ENCODE results near the gene PLEKHA4.
"Not testable (repeated sequence)": the region's sequence is repeated elsewhere in the genome, so short reads cannot be mapped to it uniquely, and the experiment has no call there.

The PLEKHA4 gene

DNA sequence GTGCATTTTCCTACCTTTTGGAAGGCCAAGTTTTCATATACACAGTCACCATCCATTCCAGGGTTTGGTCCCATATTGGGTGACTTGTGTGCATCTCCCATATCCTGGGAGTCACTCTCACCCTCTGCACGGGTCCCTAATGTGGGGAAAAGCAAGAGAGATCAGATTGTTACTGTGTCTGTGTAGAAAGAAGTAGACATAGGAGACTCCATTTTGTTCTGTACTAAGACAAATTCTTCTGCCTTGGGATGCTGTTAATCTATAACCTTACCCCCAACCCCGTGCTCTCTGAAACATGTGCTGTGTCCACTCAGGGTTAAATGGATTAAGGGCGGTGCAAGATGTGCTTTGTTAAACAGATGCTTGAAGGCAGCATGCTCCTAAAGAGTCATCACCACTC lies 21.1 kb upstream of the PLEKHA4 start:
- not testable (repeated sequence) for DNase-seq (ENCODE audit: low spot score)

GRCh38 chr19:48887861-48888612 lies 19.6 kb upstream of the PLEKHA4 start:
- DNase-seq (ENCODE audit: low spot score), result no peak

DNA sequence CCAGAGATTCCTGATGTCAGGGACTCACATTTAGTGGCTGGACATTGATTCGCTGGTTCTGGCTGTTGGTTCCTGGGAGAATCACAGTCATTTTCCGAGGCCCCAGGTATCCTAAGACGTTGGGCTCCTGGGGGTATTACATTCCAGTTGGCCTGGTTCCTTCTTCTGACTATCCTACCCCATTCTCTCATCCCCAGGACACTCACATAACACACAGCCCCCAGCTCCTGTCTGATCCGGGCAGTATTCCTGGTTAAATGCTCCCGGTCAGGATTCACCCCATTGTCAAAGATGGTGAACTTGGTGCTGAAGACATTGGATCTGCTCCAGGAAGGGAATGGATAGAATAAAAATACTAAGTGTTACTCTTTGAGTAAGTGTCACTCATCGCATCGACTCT lies 15.3 kb upstream of the PLEKHA4 start:
- no peak for DNase-seq (ENCODE audit: low spot score)

DNA sequence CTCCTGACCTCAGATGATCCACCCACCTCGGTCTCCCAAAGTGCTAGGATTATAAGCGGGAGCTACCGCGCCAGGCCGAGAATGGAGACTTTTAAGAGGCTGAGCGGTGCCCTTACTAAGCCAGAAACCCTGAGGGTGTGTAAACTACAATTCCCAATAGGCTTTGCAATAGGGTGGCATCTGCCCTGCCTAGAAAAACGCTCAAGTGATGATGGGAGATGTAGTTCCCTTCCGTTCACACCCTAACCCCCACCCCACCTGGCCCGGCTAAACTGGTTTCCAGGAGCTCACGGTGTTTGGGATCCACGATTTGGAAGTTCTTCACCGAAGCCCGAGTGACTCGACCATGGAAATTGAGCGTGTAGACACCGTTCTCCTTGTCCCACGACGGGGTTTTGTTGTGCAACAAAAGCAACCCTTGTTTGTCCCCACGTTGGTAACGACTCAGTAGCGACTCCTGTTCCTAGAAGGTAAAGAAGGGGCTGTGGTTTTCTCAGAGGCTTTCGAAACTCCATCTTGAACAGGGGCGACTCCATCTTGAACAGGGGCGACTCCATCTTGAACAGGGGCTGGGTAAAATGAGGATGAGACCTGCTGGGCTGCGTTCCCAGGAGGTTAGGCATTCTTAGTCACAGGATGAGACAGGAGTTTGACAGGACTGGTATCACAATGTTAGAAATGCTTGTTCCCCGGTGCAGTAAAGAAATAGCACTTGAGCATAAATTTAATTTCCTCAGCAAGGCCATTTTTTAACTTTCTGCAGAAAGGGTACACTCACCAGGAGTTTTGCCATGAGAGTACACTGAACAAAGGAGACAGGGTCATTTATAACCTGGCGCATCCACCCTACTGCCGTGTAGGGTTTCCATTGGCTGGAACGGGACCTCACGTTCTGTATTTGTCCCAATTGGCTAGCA lies 13.6 kb upstream of the PLEKHA4 start:
- DNase-seq (ENCODE audit: low spot score), result no peak

DNA sequence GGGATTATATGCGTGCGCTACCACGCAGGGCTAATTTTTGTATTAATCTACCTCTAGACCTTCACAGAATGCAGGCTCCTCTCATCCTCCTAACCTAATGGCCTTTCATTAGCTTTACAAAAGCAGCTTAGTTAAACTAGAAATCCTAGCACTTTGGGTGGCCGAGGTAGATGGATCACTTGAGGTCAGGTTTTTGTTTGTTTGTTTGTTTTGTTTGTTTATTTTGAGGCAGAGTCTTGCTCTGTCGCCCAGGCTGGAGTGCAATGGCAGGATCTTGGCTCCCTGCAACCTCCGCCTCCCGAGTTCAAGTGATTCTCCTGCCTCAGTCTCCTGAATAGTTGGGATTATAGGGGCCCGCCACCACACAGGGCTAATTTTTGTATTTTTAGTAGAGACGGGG lies 11.3 kb upstream of the PLEKHA4 start:
- DNase-seq (ENCODE audit: low spot score), result not testable (repeated sequence)

- DNase-seq (ENCODE audit: low spot score), result no peak
Observed at GRCh38 chr19:48879025-48879637, 10.7 kb upstream of the PLEKHA4 start.

- no peak for DNase-seq (ENCODE audit: low spot score)
Observed at GRCh38 chr19:48878196-48879024, 10.0 kb upstream of the PLEKHA4 start.

DNA sequence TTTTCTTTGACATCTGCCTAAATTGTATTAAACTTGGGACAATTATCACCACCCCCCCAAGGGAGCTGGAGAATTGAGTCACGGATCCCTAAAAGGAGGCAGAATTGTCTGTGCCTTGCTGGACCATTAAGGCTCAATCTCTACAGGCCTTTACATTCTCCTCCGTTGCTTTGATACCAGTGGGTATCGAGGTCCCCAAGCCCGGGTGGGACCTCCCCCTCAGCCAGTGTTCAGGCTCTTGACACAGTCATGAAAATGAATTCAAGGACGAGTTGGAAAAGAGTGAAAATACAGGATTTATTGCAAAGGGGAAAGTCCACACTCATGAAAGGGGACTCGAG lies 9.4 kb upstream of the PLEKHA4 start:
- no peak for DNase-seq (ENCODE audit: low spot score)

- DNase-seq (ENCODE audit: low spot score), result not testable (repeated sequence)
Observed at GRCh38 chr19:48876043-48876981, 7.9 kb upstream of the PLEKHA4 start.

- no peak for DNase-seq (ENCODE audit: low spot score)
Observed at GRCh38 chr19:48874303-48875135, 6.1 kb upstream of the PLEKHA4 start.

DNA sequence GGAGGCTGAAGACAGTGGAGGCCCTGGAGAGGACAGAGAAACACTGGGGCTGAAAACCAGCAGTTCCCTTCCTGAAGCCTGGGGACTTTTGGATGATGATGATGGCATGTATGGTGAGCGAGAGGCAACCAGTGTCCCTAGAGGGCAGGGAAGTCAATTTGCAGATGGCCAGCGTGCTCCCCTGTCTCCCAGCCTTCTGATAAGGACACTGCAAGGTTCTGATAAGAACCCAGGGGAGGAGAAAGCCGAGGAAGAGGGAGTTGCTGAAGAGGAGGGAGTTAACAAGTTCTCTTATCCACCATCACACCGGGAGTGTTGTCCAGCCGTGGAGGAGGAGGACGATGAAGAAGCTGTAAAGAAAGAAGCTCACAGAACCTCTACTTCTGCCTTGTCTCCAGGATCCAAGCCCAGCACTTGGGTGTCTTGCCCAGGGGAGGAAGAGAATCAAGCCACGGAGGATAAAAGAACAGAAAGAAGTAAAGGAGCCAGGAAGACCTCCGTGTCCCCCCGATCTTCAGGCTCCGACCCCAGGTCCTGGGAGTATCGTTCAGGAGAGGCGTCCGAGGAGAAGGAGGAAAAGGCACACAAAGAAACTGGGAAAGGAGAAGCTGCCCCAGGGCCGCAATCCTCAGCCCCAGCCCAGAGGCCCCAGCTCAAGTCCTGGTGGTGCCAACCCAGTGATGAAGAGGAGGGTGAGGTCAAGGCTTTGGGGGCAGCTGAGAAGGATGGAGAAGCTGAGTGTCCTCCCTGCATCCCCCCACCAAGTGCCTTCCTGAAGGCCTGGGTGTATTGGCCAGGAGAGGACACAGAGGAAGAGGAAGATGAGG lies 5.3 kb upstream of the PLEKHA4 start:
- no peak for DNase-seq (ENCODE audit: low spot score)

DNA sequence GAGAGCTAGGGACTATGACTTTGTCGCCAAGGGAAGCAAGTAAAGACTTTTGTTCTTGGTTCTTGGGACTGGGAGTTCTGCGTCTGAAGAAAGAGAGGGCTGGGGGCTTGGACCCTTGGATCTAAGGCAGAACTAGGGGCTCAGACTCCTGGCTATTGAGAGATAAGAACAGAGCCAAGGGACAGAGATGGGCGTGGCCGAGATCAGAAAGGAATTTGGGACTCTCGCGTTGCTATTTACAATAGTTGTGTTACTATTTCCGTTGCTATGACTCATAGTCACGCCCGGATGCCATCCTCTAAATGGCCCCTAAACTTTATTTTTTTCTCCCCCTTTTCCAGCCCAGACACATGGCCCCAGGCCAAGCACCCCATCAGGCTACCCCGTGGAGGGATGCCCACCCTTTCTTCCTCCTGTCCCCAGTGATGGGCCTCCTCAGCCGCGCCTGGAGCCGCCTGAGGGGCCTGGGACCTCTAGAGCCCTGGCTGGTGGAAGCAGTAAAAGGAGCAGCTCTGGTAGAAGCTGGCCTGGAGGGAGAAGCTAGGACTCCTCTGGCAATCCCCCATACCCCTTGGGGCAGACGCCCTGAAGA lies 4.6 kb upstream of the PLEKHA4 start:
- peak; percentile 79 for DNase-seq (ENCODE audit: low spot score)

GRCh38 chr19:48872182-48872883 lies 3.9 kb upstream of the PLEKHA4 start, which contains the start of gene PPP1R15A:
Gene PPP1R15A, plus strand, starts transcription at chr19:48872421. Its CDS starts 813 bp downstream, at chr19:48873234.
- DNase-seq (ENCODE audit: low spot score), result peak; percentile 96

GRCh38 chr19:48871471-48872181 lies 3.2 kb upstream of the PLEKHA4 start:
- not testable (repeated sequence) for DNase-seq (ENCODE audit: low spot score)

DNA sequence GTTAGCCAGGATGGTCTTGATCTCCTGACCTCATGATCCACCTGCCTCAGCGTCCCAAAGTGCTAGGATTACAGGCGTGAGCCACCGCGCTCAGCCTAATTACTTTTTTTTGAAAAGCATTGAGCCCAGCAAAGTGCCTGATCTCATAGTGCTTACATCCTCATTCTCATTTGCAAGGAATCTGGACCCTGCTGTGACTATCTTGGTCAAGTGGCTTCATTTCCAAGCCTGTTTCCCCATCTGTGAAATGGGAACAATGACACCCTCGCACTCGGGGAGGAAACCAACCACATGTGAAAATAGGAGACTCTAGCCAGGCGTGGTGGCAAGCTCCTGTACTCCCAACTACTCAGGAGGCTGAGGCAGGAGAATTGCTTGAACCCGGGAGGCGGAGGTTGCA lies 1.6 kb upstream of the PLEKHA4 start:
- DNase-seq (ENCODE audit: low spot score), result no peak

DNA sequence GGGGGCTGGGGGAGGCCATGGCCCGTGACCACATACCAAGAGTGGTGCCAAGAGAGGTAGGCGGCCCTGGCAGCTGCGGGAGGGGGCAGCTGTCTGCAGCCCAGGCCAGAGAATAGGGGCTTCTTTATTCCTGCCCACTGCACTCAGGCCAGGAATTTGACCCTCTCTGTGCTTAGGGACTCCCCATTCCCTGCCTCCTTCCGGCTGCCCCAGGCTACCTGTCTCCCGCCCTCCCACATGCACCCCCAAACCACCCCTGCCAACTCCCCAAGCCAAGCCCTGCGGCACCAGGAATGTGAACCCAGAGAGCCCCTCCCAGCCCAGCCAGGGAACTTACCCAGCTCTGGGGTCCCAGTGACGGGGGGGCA lies 687 bp downstream of the PLEKHA4 start:
- no peak for DNase-seq (ENCODE audit: low spot score)

GRCh38 chr19:48867123-48867745 lies 1.2 kb downstream of the PLEKHA4 start:
- DNase-seq (ENCODE audit: low spot score), result no peak

Measured in CD4-positive, alpha-beta T cell treated with Interleukin-6 at 100 ng/mL for 8 hours (primary cell).